ENCODE data around the gene PPP1R12A.
"Not testable (repeated sequence)": the region's sequence is repeated elsewhere in the genome, so short reads cannot be mapped to it uniquely, and the experiment has no call there.

The PPP1R12A gene

GRCh38 chr12:79838359-79838758, 96.5 kb downstream of the PPP1R12A start:
- no peak for DNase-seq

GRCh38 chr12:79837575-79837974, 97.3 kb downstream of the PPP1R12A start:
- no peak for DNase-seq

GRCh38 chr12:79835377-79835843, 99.5 kb downstream of the PPP1R12A start:
- no peak for DNase-seq

- DNase-seq: no peak
These were observed 100.1 kb downstream of the PPP1R12A start for GRCh38 chr12:79834712-79835376.

GRCh38 chr12:79830440-79830839, 104.5 kb downstream of the PPP1R12A start:
- no peak for DNase-seq

- no peak for DNase-seq
These were observed 106.0 kb downstream of the PPP1R12A start for GRCh38 chr12:79828924-79829323.

- no peak for DNase-seq
These were observed 107.4 kb downstream of the PPP1R12A start for GRCh38 chr12:79827484-79827883.

GRCh38 chr12:79826267-79827128, 108.4 kb downstream of the PPP1R12A start:
- no peak for DNase-seq

- DNase-seq: no peak
These were observed 112.4 kb downstream of the PPP1R12A start for GRCh38 chr12:79822475-79822874.

- no peak for DNase-seq
These were observed 116.0 kb downstream of the PPP1R12A start for GRCh38 chr12:79818856-79819255.

GRCh38 chr12:79784366-79785065, 150.4 kb downstream of the PPP1R12A start:
- not testable (repeated sequence) for DNase-seq

GRCh38 chr12:79782172-79782900, 152.6 kb downstream of the PPP1R12A start:
- no peak for DNase-seq

- DNase-seq: no peak
These were observed 156.0 kb downstream of the PPP1R12A start for GRCh38 chr12:79778802-79779448.

GRCh38 chr12:79776111-79776510, 158.8 kb downstream of the PPP1R12A start:
- DNase-seq: no peak

- DNase-seq: no peak
These were observed 159.4 kb downstream of the PPP1R12A start for GRCh38 chr12:79775355-79776027.

GRCh38 chr12:79773896-79774295, 161.0 kb downstream of the PPP1R12A start:
- DNase-seq: no peak

GRCh38 chr12:79769860-79770485, 164.9 kb downstream of the PPP1R12A start:
- no peak for DNase-seq

- no peak for DNase-seq
These were observed 165.6 kb downstream of the PPP1R12A start for GRCh38 chr12:79769189-79769859.

- DNase-seq: no peak
These were observed 168.0 kb downstream of the PPP1R12A start for GRCh38 chr12:79766705-79767464.

- no peak for DNase-seq
These were observed 169.7 kb downstream of the PPP1R12A start for GRCh38 chr12:79765157-79765556.
